Activated CD8-positive, alpha-beta memory T cell treated with anti-CD3 and anti-CD28 coated beads for 36 hours (primary cell): ENCODE results near the gene AK5. TPM values are rescaled to one million over a fixed set of nuclear protein-coding genes. Genes with fewer than 3 reads are reported as not detected.

ENCODE experiments used
- CTCF ChIA-PET: fragments of 350-600 bp; sonication (Branson Sonifier 250); formaldehyde crosslinking; loops from one replicate; lab custom pipeline; 2021; ENCODE audit warnings: antibody characterized with exemption; lab: Charles Lee
- POLR2A ChIA-PET: fragments of 350-600 bp; sonication (Branson Sonifier 250); formaldehyde crosslinking; loops from one replicate; lab custom pipeline; 2021; ENCODE audit warnings: antibody characterized with exemption; lab: Charles Lee
- total RNA-seq, 2 experiments: library from RNA; stranded (reverse); gene quantifications; one replicate each; pipeline ENCODE4 v1.2.3, GENCODE V29; 2021

Gene AK5
- total RNA-seq, 2 experiments from 2014 or later: 0.57 to 1.0 TPM

GRCh38 chr1:77550135-77550534 is 268.3 kb downstream of the AK5 start:
- POLR2A ChIA-PET: no interaction called here
- CTCF ChIA-PET: no interaction called here

GRCh38 chr1:77552626-77553025 is 270.8 kb downstream of the AK5 start:
- ChIA-PET POLR2A (no interaction called here), CTCF (no interaction called here)

- ChIA-PET POLR2A (interaction anchor here (0.6 kb wide), 1 partner anchor 100 kb away, joined by 3 read pairs; no protein-coding TSS in a partner anchor), CTCF (no interaction called here)
These were observed 271.9 kb downstream of the AK5 start for GRCh38 chr1:77553568-77554291.

- CTCF ChIA-PET: no interaction called here
- POLR2A ChIA-PET: interaction anchor here (0.6 kb wide), 1 partner anchor 396 kb away, joined by 5 read pairs; no protein-coding TSS in a partner anchor
These were observed 274.2 kb downstream of the AK5 start for GRCh38 chr1:77556045-77556444.

GRCh38 chr1:77557053-77557452 is 275.2 kb downstream of the AK5 start:
- ChIA-PET POLR2A (no interaction called here), CTCF (no interaction called here)

- ChIA-PET POLR2A (no interaction called here), CTCF (no interaction called here)
These were observed 276.9 kb downstream of the AK5 start for GRCh38 chr1:77558591-77559164.

GRCh38 chr1:77560741-77561140 is 278.9 kb downstream of the AK5 start:
- CTCF ChIA-PET: no interaction called here
- POLR2A ChIA-PET: interaction anchor here (0.7 kb wide), 1 partner anchor 17 kb away, joined by 12 read pairs; no protein-coding TSS in a partner anchor

- POLR2A ChIA-PET: no interaction called here
- CTCF ChIA-PET: no interaction called here
These were observed 280.9 kb downstream of the AK5 start for GRCh38 chr1:77562596-77563150.

- POLR2A ChIA-PET: no interaction called here
- CTCF ChIA-PET: no interaction called here
These were observed 283.5 kb downstream of the AK5 start for GRCh38 chr1:77565321-77565720.

- ChIA-PET CTCF (no interaction called here), POLR2A (no interaction called here)
These were observed 289.8 kb downstream of the AK5 start for GRCh38 chr1:77571642-77572041.

GRCh38 chr1:77579547-77579946 is 297.7 kb downstream of the AK5 start:
- ChIA-PET CTCF (no interaction called here), POLR2A (no interaction called here)

GRCh38 chr1:77582905-77583304 is 301.1 kb downstream of the AK5 start:
- ChIA-PET CTCF (no interaction called here), POLR2A (no interaction called here)

GRCh38 chr1:77583483-77583882 is 301.7 kb downstream of the AK5 start:
- CTCF ChIA-PET: no interaction called here
- POLR2A ChIA-PET: interaction anchor here (0.6 kb wide), 1 partner anchor 59 kb away, joined by 4 read pairs; no protein-coding TSS in a partner anchor

GRCh38 chr1:77584884-77585283 is 303.1 kb downstream of the AK5 start:
- ChIA-PET CTCF (no interaction called here), POLR2A (no interaction called here)

GRCh38 chr1:77585610-77586314 is 303.9 kb downstream of the AK5 start:
- ChIA-PET CTCF (interaction anchor here (1.3 kb wide), 1 partner anchor 97 kb away, joined by 3 read pairs; the partner anchor contains the start of gene ZZZ3), POLR2A (interaction anchor here (0.6 kb wide), 1 partner anchor 204 kb away, joined by 3 read pairs; no protein-coding TSS in a partner anchor)

GRCh38 chr1:77589231-77589630 is 307.4 kb downstream of the AK5 start:
- ChIA-PET POLR2A (no interaction called here), CTCF (interaction anchor here (0.8 kb wide), 1 partner anchor 94 kb away, joined by 3 read pairs; the partner anchor contains the start of gene ZZZ3)

- CTCF ChIA-PET: interaction anchor here (1.3 kb wide), 1 partner anchor 524 kb away, joined by 3 read pairs; no protein-coding TSS in a partner anchor
- POLR2A ChIA-PET: no interaction called here
These were observed 308.8 kb downstream of the AK5 start for GRCh38 chr1:77590651-77591050.

- ChIA-PET POLR2A (no interaction called here), CTCF (no interaction called here)
These were observed 311.1 kb downstream of the AK5 start for GRCh38 chr1:77592906-77593305.

GRCh38 chr1:77594366-77595112 is 312.7 kb downstream of the AK5 start:
- ChIA-PET POLR2A (no interaction called here), CTCF (no interaction called here)
